Activated CD4-positive, alpha-beta T cell treated with anti-CD3 and anti-CD28 coated beads for 24 hours (primary cell): ENCODE results near the gene CDC42BPG.
A peak's percentile ranks its signal among the peaks of the same experiment; 100 is the strongest.

Source experiments
- DNase-seq, 2 donors: peaks; one replicate each; pipeline ENCODE4 v3.0.0-alpha.2; 2020; ENCODE audit warnings: low read depth in 2 of 2

CDC42BPG gene

GRCh38 chr11:64844330-64845128 is at the start of gene CDC42BPG:
Gene CDC42BPG (minus strand): TSS chr11:64844653. CDS start chr11:64844569, 84 bp downstream.
- DNase-seq = peak in 1 of 2 donors; percentile 59

- no peak for DNase-seq
Measured at GRCh38 chr11:64893194-64894069, 49.0 kb upstream of the CDC42BPG start.

DNA sequence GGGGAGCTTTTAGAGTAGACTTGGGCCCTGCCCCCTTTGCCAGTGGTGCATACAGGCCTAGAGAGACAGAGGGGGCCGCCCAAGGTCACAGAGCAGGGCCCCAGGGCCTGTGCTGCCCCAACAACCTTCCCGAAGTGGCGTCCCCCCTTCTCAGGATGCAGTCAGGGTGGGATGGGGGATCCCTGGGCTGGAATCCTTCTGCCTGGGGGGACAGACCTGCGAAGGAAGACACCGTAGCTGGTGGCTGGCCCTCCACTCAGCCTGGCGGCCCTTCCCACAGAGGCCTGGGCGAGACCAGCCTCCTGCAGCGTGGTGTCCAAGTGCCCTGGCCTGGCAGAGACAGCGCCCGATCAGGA is 48.4 kb upstream of the CDC42BPG start:
- no peak for DNase-seq

DNA sequence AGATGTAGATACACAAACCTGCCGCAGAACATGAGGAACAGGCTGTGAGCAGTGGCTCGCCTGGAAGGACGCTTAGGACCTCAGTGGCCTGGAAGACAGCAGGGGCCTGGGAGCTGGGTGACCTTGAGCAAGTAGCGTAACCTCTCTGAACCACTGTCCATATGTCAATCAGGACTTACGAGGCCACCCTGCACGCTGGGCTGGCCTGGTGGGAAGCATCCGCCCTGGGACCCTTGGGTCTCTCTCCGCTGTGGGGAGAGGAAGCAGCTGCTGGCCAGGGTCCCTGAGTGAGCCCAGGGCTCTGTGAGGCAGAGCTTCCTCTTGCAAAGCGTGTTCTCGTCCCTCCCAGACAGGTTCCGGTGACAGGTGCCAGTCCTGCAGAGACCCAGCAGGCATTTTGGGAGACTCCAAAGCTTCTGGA is 48.0 kb upstream of the CDC42BPG start:
- DNase-seq = no peak

- DNase-seq = no peak
Measured at GRCh38 chr11:64891880-64892279, 47.4 kb upstream of the CDC42BPG start.

- DNase-seq = no peak
Measured at GRCh38 chr11:64891215-64891848, 46.9 kb upstream of the CDC42BPG start.

DNA sequence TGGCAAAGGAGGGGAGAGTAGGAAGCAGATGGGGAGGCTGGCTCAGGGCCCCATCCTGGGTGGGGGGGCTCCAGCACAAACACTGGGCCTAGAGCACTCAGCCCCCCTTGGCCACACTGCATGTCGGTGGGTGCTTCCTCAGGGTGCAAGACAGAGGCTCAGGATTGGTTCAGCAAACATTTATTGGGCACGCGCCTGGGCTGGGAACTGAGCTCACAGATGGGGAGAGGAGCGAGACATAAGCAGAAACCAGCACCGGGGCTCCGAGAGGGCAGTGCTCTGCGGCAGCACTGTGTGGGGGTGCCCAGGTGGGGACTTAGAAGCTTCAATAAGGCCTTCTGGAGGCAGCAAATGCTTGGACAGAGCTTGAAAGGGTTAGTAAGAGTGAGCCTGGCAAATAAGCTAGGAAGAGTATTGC is 46.1 kb upstream of the CDC42BPG start:
- no peak for DNase-seq

DNA sequence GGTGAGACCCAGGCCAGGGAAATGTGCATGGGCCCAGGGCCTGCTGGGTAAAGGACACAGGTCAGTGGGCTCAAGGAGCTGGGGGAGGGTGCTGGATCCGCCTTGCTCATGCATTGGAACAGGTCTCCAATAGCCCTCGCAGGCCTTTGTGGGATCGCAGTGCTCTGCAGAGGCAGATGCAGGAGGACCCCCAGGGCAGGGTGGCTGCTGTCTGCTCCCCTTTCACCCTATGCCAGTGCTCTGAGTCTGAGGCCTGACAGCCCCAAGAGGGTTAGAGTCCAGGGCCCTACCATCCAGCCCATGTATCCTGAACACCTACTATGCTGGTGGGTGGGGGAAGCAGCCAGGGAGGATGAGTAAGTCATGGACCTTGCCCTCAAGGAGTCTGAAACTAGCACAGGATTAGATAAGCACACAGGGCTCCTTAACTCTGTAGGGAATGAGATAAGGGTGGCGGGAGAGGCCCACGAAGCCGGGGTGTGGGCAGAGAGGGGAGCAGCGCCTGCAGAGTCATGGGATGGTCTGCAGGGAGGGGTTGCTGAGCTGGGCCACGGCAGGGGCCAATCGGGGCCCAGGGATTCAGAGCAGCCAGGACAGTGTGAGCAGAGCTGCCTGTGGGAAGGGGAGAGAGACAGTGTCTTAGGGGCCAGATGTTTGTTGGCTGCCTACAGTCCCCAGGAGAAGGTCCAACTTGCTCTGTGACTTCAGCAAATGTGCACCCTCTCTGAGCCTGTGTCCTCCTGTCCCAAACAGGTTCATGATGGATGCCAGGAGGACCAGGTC is 44.5 kb upstream of the CDC42BPG start:
- DNase-seq = no peak

GRCh38 chr11:64888406-64888728 is 43.9 kb upstream of the CDC42BPG start:
- no peak for DNase-seq

GRCh38 chr11:64887757-64888405 is 43.4 kb upstream of the CDC42BPG start:
- peak; percentile 82 to 83 for DNase-seq

- no peak for DNase-seq
Measured at GRCh38 chr11:64887234-64887756, 42.8 kb upstream of the CDC42BPG start.

DNA sequence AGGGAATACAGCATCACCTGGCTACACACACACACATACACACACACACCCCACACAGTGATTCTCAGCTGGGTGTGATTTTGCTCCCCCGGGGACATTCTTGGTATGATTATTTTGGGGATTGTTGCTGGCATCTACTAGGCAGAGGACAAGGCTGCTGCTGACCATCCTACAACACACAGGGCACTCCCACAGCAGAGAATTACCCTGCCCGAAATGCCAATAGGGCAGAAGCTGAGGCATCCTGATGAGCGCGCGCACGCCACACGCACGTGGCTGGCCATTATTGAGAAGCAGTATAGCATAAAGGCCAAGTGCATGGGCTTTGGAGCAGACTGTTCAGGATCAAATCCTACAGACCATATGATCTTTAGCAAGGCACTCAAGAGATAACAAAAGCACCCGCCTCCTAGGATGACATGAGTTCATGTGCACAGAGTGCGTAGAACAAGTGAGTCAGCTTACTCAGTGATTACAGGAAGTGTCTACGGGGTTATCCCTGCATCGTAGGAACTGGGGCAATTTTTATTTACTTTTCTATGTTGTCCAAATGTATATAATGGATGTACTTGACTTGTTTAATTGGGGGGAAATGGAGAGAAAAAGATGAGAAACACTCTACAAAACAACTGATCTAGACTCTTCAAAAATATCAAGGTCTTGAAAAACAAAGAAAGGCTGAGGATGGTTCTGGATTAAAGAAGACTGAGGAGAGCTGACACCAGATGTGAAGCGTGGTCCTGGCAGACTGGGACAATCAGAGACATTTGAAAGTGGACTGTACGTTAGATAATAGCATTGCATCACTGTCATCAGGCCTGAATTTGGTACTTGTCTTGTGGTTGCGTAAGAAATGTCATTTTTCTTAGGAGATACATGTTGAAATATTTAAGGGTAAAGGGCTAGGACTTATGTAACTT is 41.2 kb upstream of the CDC42BPG start:
- DNase-seq = no peak

DNA sequence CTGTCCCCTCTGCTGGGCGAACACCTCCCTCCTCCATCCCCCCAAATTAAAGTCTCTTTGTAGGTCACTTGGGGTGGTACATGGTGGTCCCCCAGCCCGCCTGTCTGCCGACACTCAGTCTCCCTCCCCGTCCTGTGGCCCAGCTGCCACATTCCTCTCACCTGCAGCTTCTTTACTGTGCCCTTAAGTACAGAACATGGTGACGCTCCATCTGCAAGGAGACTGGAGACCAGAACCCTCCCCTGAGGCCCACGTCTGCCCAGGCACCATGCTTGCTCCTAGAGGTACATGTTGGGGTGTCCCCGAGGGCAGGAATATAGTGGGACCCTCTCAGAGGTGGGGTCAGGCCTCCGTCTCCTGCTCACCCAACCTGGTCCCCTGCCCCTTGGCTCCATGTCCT is 39.6 kb upstream of the CDC42BPG start:
- DNase-seq = no peak

- DNase-seq = no peak
Measured at GRCh38 chr11:64883575-64883974, 39.1 kb upstream of the CDC42BPG start.

DNA sequence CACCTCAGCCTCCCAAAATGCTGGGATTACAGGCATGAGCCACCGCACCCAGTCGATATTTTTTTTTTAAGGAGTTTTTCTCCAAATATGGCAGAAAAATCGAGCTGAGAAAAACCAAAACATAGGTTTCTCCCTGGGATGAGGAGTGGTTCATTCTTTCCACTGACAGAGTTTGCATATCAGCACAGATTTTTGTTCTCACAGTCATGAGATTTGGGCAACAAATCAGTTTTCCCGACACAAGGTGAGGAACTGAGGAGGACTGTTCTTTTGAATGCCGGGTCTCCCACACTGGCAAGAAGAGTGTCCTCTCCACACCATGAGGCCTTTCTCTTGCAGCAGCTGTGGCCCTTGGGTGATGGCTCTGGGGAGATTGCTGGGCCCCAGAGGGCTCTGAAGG is 37.8 kb upstream of the CDC42BPG start:
- DNase-seq = no peak

- no peak for DNase-seq
Measured at GRCh38 chr11:64881476-64881875, 37.0 kb upstream of the CDC42BPG start.

DNA sequence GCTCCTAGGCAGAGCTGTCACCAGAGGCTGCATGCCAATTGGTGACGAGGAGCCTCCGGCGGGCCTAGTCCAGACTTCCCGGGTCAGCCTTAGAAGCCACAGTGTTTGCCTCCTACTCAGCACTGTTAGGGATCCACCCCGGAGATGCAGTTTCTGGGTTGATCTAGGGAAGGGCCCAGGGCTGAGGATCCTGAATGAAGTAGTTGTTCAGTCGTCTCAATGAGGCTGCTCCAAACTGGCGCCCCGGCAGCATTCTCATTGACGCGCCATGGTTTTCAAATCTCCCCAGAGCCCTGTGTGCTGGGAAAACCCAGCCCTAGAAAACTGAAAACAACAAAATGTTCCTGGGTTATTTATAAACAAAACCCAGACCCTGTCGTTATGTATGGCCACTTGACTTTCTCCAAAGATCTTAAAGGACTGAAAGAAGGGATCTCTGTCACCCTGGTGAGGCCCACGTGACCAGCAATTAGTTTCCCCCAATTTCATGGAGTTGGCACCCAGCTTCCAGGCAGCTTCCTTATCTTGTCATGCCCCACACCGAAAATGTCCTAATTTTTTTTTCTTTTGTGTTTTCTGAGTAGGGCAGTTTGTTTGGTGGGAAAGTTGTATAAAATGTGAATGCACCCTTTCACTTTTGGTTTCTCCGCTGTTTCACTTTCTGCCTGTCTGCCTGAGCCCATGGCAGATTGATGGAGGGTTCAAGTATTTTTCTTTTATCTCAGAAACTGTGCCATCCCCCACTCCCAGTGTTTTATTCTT is 36.0 kb upstream of the CDC42BPG start:
- DNase-seq = no peak

DNA sequence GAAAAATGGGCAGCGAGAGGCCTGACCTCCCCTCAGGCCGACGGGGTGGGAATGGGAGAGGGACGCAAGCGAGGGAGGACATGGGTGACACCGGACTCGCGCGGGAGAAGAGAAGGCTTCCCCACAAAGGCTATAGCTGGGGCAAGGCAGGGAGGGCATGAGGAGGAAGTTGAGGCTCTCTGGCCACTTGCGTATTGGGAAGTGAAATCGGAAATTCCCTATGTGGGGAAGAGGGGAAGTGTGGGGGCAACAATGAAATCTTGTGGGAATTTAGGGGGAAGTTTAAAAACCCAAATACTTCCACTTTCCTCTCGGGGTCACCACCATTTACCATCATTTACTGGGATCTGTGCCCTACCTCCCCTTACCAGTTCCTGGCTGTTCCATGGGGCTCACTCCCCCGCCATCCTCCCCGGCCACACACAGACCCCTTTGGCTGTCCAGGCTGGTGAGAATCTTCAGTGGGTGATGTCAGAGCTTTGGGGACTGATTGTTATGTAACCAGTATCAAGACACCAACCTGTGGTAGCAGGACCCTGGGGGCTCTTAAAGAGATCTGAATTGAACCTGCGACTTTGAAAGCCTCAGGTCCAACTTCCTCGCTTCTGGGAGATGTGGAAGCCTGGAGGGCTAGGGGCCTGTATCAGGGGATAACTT is 34.9 kb upstream of the CDC42BPG start:
- DNase-seq = no peak
